Measurements from ENCODE around the gene TBX21. TPM values are rescaled to one million over a fixed set of nuclear protein-coding genes. Genes with fewer than 3 reads are reported as not detected.
"Not testable (repeated sequence)": the region's sequence is repeated elsewhere in the genome, so short reads cannot be mapped to it uniquely, and the experiment has no call there.

Gene TBX21
- total RNA-seq, 1 donor from 2014 or later, result not detected

DNA sequence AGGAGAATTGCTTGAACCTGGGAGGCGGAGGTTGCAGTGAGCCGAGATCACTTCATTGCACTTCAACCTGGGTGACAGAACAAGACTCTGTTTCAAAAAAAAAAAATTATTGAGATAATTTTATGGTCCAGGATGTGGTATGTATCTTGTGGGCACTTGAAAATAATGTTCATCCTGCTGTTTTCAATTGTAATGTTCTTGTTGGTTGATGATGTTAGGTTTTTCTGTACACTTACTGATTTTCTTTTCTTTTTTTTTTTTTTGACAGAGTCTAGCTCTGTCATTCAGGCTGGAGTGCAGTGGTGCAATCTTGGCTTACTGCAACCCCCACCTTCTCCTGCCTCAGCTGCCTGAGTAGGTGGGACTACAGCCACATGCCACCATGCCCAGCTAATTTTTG, 29.7 kb downstream of the TBX21 start:
- no peak for DNase-seq (ENCODE audit: low read depth)

DNA sequence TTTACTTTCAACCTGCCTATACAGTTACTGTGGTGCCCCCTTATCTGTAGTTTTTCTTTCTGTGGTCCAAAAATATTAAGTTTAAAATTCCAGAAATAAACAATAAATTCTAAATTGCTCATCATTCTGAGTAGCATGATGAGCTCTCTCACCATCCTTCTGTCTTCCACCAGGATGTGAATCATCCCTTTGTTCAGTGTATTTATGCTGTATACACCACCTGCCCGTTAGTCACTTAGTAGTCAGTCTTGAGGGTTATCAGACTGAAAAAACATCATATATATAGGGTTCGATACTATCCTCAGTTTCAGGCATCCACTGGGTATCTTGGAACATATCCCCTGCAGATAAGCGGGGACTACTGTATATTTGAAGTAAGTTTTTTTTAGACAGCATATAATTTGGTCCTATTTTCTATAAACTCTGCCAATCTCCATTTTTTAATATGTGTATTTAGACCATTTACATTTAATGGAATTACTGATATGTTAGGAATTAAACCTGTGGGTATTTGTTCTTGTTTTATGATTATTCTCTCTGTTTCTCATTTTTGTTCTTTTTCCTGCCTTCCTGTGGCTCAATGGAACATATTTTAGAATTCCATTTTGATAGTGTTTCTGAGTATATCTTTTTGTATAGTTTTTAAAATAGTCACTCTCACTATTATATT, 31.0 kb downstream of the TBX21 start:
- no peak for DNase-seq (ENCODE audit: low read depth)

DNA sequence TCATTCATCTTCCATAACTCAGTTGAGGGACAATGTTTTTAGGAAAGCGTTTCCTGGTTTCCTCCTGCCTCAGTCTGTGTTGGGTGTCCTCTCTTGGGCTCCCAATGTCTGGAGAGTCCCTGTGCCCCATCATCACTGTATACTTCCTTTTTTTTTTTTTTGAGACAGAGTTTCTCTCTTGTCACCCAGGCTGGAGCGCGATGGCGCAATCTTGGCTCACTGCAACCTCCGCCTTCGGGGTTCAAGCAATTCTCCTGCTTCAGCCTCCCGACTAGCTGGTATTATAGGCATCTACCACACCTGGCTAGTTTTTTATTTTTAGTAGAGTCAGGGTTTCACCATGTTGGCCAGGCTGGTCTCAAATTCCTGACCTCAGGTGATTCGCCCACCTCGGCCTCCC, 40.6 kb downstream of the TBX21 start:
- not testable (repeated sequence) for DNase-seq (ENCODE audit: low read depth)

DNA sequence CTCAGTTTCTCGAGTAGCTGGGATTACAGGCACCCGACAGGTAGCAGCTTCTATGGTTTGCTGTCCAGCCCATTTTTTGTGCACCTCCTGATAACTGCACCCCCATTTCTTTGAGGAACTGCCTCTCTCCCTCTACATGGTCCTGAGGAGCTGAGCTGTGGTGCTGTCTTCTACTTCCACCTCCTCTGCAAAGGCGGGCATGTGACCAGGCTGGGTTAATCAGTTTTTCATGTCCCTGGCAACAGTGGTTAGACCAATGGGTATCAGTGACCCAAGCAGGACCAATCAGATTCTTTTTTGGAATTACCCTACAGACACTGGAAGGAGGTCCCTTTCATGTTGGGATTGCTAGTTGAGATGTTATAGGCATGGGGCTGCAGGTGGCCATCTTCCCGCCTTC, 41.3 kb downstream of the TBX21 start:
- DNase-seq (ENCODE audit: low read depth), result no peak

DNA sequence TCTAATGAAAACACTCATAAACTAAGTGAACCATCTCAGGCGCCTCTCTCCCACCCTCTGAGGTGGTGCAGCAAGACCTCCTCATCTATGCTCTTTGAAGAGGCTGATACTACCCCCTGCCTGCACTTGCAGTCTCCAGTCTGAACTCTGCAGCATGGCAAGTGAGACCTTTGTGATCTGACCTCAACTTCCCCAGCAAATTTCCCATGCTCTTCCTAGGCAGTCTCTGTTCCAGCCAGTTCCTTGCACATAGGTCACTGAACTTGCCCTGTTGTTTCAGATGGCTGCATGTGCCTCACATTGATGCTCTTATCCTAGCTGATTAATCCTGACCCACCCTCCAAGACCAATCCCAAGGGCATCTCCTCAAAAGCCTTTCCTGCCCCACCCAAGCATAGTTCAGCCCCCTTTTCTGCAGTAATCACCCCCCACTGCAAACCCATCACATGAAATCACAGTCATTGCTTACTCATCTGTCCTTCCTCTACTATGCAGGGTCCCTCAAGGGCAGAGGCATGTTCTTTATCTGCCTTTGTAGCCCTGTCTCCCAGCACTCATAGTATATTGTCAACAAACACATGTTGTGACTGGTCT, 42.0 kb downstream of the TBX21 start:
- no peak for DNase-seq (ENCODE audit: low read depth)

DNA sequence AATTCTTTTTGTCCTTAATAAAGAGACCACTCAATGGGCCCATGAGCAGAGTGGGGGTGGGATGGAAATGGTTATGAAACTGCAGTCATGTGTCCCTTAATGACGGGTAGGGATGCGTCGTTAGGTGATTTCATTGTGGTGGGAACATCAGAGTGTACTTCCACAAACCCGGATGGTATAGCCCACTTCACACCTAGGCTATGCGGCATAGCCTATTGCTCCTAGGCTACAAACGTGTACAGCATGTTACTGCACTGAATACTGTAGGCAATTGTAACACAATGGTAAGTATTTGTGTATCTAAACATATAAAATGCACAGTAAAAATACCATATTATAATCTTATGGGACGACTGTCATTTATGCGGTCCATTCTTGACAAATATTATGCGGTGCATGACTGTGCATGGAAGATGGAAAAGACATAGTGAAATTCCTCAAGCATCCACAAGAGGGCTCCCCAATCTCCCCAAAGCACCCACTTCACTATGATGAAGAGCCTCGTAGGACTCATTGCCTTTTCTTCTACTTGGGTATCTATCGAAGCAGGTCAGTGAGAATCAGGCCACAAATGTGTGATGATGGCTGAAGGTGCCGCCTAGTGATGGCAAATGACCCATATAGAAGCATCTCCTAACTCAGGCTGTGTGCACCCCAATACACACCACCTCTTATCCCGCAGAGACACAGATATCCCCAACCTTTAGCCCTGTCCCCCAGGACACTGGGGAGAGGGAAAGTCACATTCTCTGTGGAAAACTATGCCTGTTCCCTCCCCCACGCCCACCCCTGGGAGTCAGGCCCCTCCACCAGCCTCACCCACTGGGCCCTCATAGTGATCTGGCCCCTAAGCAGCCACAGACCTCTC, 43.5 kb downstream of the TBX21 start:
- peak; percentile 52 for DNase-seq (ENCODE audit: low read depth)

DNA sequence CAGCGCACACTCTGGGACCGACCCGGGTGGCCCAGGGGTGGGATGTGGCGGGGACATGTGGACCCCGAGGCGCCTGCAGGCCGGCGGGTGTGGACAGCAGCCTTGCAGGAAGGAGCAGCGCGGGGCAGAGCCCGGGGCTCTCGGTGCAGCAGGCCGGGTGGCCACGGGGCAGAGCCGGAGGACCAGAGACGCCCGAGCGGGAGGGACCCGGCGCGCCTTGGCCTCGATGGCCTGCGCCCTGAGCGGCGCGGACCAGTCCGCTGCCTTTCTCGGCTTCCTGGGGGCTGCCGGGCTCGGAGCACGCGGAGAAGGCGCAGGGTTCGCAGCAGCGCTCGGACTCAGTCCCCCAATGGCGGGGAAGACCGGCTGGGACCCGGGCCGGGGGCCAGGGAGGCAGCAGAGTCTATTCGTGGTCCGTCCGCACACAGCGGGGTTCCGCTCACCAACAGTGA, 45.2 kb downstream of the TBX21 start:
- DNase-seq (ENCODE audit: low read depth), result no peak

DNA sequence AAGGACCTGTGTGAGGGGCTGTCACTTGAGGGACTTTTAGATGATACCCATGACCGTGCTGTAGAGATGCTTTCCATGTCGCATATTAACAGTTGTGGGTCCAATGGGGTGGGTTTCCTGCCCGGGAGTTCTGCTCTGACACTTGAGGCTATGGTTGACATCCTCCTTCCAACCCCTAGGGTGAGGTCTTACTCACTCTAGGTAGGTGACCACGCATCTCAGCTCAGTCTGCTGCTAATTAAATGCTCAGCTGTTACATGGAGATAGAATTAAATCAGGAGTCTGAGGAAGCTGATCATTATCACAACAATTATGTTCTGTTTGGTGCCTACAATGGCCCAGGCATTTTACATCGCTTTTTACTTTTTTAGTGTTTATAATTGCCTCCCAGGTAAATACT, 48.4 kb downstream of the TBX21 start:
- no peak for DNase-seq (ENCODE audit: low read depth)

DNA sequence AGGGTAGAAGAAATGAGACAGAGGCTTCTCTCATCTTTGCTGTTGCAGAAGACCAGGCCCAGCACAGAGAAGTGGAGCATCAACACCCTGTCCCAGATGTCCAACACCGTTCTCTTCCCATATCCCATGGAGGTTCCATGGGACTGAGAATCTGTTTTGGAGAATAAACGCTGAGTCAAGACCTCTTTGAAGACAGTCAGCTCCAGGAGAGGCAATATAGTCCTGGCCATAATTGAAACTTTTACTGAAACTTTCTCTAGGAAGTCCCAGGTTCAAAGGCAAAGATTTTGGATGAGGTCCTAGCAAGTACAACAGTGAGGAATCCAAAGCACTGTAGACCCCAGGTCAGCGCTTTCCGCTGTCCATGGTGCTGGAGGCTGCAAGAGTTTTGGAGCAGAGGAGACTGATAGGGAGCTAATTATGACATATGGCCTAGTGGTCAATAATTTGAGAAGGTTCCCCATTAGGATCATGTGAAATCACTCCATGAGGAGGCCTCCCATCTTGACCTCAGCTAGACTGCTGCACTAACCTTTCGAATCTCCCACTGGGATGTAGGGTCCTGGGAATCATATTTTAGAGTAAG, 52.6 kb downstream of the TBX21 start:
- DNase-seq (ENCODE audit: low read depth), result peak; percentile 62

DNA sequence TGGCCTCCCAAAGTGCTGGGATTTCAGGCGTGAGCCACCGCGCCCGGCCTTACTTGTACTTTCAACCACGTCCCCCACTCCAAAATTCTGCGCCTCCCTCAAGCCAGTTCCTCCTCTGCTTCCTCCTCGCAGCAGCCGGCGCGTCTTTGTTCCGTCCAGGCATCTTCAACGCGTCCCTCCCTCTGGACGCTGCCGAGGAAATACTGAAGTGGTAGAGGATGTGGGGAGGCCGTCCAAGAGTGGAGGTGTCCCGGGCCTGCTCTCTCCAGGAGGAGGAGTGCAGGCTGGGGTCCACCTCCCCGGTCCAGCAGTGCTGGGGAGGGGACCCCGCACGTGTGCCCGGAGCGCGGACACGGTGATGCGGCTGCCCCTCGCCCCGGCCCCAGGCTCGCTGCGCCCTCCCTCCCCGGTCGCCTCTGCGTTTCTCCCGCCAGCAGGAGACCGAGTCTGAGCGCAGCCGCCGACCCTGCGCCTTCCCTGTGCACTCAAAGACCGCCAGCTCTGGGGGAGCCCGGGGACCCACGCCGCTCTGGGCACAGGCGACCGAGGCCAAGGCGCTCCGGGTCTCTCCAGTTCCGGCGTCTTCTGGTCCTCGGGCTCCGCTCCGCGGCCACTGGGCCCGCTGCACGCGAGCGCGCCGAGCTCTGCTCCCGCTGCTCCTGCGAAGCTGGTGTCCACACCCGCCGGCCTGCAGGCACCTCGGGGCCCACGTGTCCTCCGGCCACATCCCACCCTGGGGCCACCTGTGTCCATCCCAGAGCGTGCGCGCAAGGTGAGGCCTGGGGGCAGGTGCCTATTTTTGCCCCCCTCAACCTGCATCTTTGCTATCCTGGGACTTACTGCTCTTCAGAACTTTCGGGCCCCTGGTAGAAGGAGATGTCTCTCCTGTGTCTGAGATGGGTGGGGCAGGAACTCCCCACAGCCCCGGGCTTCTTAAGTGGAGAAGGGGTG, 56.9 kb downstream of the TBX21 start:
- DNase-seq (ENCODE audit: low read depth), result peak; percentile 43

DNA sequence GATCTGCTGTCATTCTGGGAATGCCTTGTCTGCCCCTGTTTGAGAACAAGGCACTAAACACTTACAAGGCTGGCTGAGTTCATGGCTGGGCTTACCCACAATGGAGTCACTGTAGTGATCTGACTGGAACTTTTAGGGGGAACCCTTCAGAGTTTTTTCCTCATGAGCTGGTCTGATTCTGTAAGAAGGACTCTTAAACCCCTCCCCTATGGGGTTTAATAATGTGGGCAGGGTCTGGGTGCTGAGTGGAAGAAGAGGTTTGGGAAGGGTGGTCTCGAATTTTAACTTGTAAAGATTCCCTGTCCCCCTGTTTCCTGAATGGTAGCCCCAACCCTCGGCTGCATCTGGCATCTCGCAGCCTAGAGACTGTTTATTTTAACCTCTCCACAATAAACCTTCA, 58.0 kb downstream of the TBX21 start:
- DNase-seq (ENCODE audit: low read depth), result no peak

DNA sequence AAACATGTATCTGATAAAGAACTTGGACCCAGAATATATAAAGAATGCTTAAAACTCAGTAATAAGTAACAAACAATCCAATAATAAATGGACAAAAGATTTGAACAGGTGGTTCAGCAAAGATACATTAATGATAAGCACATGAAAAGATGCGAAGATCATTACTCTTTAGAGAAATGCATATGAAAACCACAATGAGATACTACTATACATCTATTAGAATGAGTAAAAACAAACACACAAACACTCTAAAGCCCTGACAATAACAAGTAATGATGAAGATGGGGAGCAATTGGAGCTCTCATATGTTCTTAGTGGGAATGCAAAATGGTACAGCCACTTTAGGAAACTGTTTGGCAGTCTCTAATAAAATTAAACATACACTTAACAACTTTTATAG, 59.4 kb downstream of the TBX21 start:
- no peak for DNase-seq (ENCODE audit: low read depth)

DNA sequence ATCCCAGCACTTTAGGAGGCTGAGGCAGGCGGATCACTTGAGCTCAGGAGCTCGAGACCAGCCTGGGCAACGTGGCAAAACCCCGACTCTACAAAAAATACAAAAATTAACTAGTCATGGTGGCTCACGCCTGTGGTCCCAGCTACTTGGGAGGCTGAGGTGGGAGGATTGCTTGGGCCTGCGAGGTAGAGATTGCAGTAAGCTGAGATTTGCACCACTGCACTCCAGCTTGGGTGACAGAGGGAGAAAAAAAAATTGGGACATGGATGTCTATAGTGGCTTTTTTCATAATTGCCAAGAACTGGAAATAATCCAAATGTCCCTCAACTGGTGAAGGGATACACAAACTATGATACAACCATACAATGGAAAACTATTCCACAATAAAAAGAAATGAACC, 59.9 kb downstream of the TBX21 start:
- DNase-seq (ENCODE audit: low read depth), result no peak

Other genes starting within 250 kb of the TBX21 start
- gene NPEPPS, start 202.1 kb upstream of the TBX21 start, total RNA-seq, result 152 and 170 TPM in 2 replicates
- gene KPNB1, start 83.3 kb upstream of the TBX21 start, total RNA-seq, result 230 and 249 TPM in 2 replicates
- gene TBKBP1, start 39.1 kb upstream of the TBX21 start, total RNA-seq, result 13.7 and 18.0 TPM in 2 replicates
- gene OSBPL7, start 88.6 kb downstream of the TBX21 start, total RNA-seq, result 18.6 and 32.1 TPM in 2 replicates
- gene MRPL10, start 98.3 kb downstream of the TBX21 start, total RNA-seq, result 53.4 and 53.6 TPM in 2 replicates
- gene LRRC46, start 98.4 kb downstream of the TBX21 start, total RNA-seq, result 0.05 and 0.21 TPM in 2 replicates
- 111 and 158 TPM in 2 replicates for gene SCRN2, start 108.0 kb downstream of the TBX21 start, total RNA-seq
- gene SP6, start 117.9 kb downstream of the TBX21 start, total RNA-seq, result 0.05 and 0.16 TPM in 2 replicates
- 1.8 and 3.1 TPM in 2 replicates for gene SP2, start 163.0 kb downstream of the TBX21 start, total RNA-seq
- gene PNPO, start 208.3 kb downstream of the TBX21 start, total RNA-seq, result 29.3 and 43.5 TPM in 2 replicates
- gene PRR15L, start 224.6 kb downstream of the TBX21 start, total RNA-seq, result not detected in 2 replicates
- gene CDK5RAP3, start 237.9 kb downstream of the TBX21 start, total RNA-seq, result 105 and 148 TPM in 2 replicates

Measured in myocyte (in vitro differentiated cells).